Neuronal stem cell (in vitro differentiated cells): ENCODE measurements around the gene ANGPTL2.
A peak's percentile ranks its signal among the peaks of the same experiment; 100 is the strongest.

ENCODE experiments used
- DNase-seq: peaks from one replicate; pipeline ENCODE4 v3.0.0-alpha.2; 2013; ENCODE audit warnings: low spot score
- H2AFZ ChIP-seq: one replicate; pipeline ENCODE4 v1.6.1; 2013; ENCODE audit warnings: mild to moderate bottlenecking, low read length, inconsistent platforms
- H2AK5ac ChIP-seq: 2 replicates; pipeline ENCODE4 v1.6.1; 2013; ENCODE audit warnings: low read depth, mild to moderate bottlenecking, inconsistent platforms, low read length, moderate library complexity, mixed read lengths
- H2BK120ac ChIP-seq: 2 replicates; pipeline ENCODE4 v1.6.1; 2013; ENCODE audit warnings: low read depth, mild to moderate bottlenecking, inconsistent platforms, low read length, moderate library complexity, mixed read lengths
- H2BK12ac ChIP-seq: one replicate; pipeline ENCODE4 v1.6.1; 2013; ENCODE audit warnings: low read length, inconsistent platforms
- H2BK15ac ChIP-seq: 2 replicates; pipeline ENCODE4 v1.6.1; 2013; ENCODE audit warnings: mild to moderate bottlenecking, low read length, inconsistent platforms, mixed read lengths
- H2BK5ac ChIP-seq: one replicate; pipeline ENCODE4 v1.6.1; 2013; ENCODE audit warnings: inconsistent platforms, mild to moderate bottlenecking, low read length, moderate library complexity
- H3K14ac ChIP-seq: one replicate; pipeline ENCODE4 v1.6.1; 2013; ENCODE audit warnings: low read length, inconsistent platforms
- H3K18ac ChIP-seq: 2 replicates; pipeline ENCODE4 v1.6.1; 2013; ENCODE audit warnings: low read length, inconsistent platforms
- H3K23ac ChIP-seq: 2 replicates; pipeline ENCODE4 v1.6.1; 2013; ENCODE audit warnings: low read depth, mild to moderate bottlenecking, mixed read lengths, low read length, inconsistent platforms; ENCODE audit not compliant: poor library complexity
- H3K27ac ChIP-seq: replicated peaks from 3 replicates; pipeline ENCODE4 v1.5.1; 2013; ENCODE audit warnings: low read length, inconsistent platforms
- H3K27me3 ChIP-seq, 3 experiments: 2 replicates each; pipeline ENCODE4 v1.6.1; 2013; ENCODE audit warnings: low read length in 3 of 3, mild to moderate bottlenecking in 2 of 3, inconsistent platforms in 1 of 3, low read depth in 1 of 3, mixed read lengths in 1 of 3, moderate library complexity in 1 of 3; ENCODE audit not compliant: control insufficient read depth in 3 of 3, insufficient read depth in 3 of 3
- H3K36me3 ChIP-seq, 2 donors: replicated peaks in 1 of 2; 2 replicates each; pipeline ENCODE4 v1.6.1; 2013; ENCODE audit warnings: low read length in 2 of 2; ENCODE audit not compliant: control insufficient read depth in 2 of 2, insufficient read depth in 2 of 2
- H3K4ac ChIP-seq: 2 replicates; pipeline ENCODE4 v1.6.1; 2013; ENCODE audit warnings: inconsistent platforms, mild to moderate bottlenecking, low read length, moderate library complexity
- H3K4me1 ChIP-seq, 2 donors: 1 replicate in 1 of 2; 2 replicates in 1 of 2; pipeline ENCODE4 v1.6.1; 2013; ENCODE audit warnings: low read length in 2 of 2, low read depth in 1 of 2; ENCODE audit not compliant: control insufficient read depth in 2 of 2, insufficient read depth in 1 of 2
- H3K4me2 ChIP-seq: one replicate; pipeline ENCODE4 v1.6.1; 2013; ENCODE audit warnings: mild to moderate bottlenecking, low read length, inconsistent platforms; ENCODE audit not compliant: insufficient read depth, poor library complexity, severe bottlenecking
- H3K4me3 ChIP-seq, 2 donors: 2 replicates each; pipeline ENCODE4 v1.5.1; 2013; ENCODE audit warnings: low read length in 2 of 2, mild to moderate bottlenecking in 2 of 2, inconsistent platforms in 1 of 2, moderate library complexity in 1 of 2
- H3K79me1 ChIP-seq: one replicate; pipeline ENCODE4 v1.6.1; 2013; ENCODE audit warnings: low read depth, mild to moderate bottlenecking, inconsistent platforms, low read length, moderate library complexity
- H3K9ac ChIP-seq: one replicate; pipeline ENCODE4 v1.6.1; 2013; ENCODE audit warnings: mild to moderate bottlenecking, low read depth, low read length, inconsistent platforms; ENCODE audit not compliant: poor library complexity
- H3K9me3 ChIP-seq, 2 donors: replicated peaks in 1 of 2; 2 replicates each; pipeline versions ENCODE3 to v1.6.1; 2013; ENCODE audit warnings: low read length in 2 of 2, mild to moderate bottlenecking in 2 of 2, inconsistent platforms in 1 of 2, low read depth in 1 of 2, mixed read lengths in 1 of 2, moderate library complexity in 1 of 2; ENCODE audit not compliant: control insufficient read depth in 2 of 2, insufficient read depth in 1 of 2
- H4K8ac ChIP-seq: one replicate; pipeline ENCODE4 v1.6.1; 2013; ENCODE audit warnings: low read depth, mild to moderate bottlenecking, inconsistent platforms, low read length, moderate library complexity
- H4K91ac ChIP-seq: one replicate; pipeline ENCODE4 v1.6.1; 2013; ENCODE audit warnings: low read length, low read depth, mild to moderate bottlenecking, inconsistent platforms; ENCODE audit not compliant: poor library complexity
- whole genome bisulfite sequencing, 2 donors: extraction: QIAGEN DNeasy Blood & Tissue Kit; methylation state at CpG; one replicate each; pipeline ENCODE4 v1.1.7; 2013; ENCODE audit warnings: missing lambda C conversion rate in 2 of 2, mixed read lengths in 1 of 2; ENCODE audit not compliant: insufficient read length in 2 of 2, insufficient replicate concordance in 1 of 2; ENCODE audit errors: extremely low coverage in 2 of 2; 5-methylcytosine and 5-hydroxymethylcytosine counted together

ANGPTL2 gene

DNA sequence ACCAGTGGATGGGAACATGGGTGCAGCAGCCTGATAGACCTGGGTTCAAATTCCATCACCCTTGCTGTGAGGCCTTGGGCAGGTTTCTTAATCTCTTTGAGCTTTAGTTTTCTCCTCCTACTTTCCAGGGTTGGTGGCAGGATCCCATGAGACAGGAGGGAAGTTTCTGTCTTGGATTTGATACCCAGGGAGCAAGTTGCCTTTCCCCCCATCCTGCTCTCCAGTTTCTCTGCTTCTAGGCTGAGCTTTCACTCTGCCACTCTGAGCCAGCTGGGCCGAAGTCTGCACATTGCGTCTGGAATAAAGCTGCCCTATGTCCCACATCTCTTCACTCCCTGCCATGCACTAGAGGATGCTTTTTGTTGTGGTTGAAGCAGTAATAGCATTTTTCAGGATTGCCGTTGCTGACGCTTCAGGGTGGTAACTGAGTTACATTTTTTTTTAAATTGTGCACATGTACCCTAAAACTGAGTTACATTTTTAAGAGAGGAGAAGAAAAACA, 40.5 kb upstream of the ANGPTL2 start:
- Histone ChIP-seq H3K23ac (no peak overlapping the region), H3K4me2 (no peak overlapping the region), H3K9ac (no peak overlapping the region), H2AK5ac (no peak overlapping the region), H2BK120ac (no peak overlapping the region), H2BK12ac (no peak overlapping the region), H4K8ac (no peak overlapping the region), H2BK5ac (no peak overlapping the region), H2BK15ac (no peak overlapping the region), H2AFZ (no peak overlapping the region), H3K4me3 (no peak overlapping the region), H3K36me3 (no peaks in the 10 kb centered on the region), H4K91ac (no peak overlapping the region), H3K9me3 (no peaks in the 10 kb centered on the region), H3K27ac (no peak overlapping the region), H3K18ac (no peak overlapping the region), H3K79me1 (peaks cover 3% of the 10 kb centered on the region), H3K4me1 (peaks cover 6 to 19% of the 10 kb centered on the region in 2 donors), H3K14ac (no peak overlapping the region), H3K4ac (no peak overlapping the region), H3K27me3 (no peaks in the 10 kb centered on the region)
- no CpG with 5 or more reads among the region's 4 CpGs for WGBS, 2 donors
- DNase-seq = no peak

- Histone ChIP-seq H3K18ac (no peak overlapping the region), H3K4me2 (no peak overlapping the region)
- DNase-seq = no peak
Observed at GRCh38 chr9:127162046-127162863, 39.8 kb upstream of the ANGPTL2 start.

DNA sequence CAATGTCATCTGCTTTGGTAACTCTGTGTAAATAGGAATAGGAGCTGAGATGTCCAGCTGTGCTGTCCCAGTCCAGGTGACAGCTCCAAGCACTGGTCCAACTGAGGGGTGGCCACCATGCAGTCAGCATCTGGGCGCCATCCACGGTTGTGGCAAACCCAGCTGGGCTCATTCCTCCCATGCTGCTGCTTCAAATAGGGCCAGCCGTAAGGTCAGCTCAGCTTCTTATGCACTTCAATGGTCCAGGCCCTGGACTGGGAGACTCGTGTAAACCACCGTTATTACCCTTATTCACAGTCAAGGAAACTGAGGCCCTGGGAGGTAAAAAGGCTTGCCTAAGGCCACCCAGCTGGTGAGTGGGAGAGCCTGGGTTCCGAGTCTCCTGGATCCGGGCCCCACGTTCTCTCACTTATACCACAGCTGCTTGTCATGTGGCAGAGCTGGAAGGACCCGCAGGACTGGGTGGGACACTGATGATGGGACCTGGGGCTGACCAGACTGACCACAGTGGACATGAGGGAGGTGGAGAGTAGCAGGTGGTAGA, 38.7 kb upstream of the ANGPTL2 start:
- Histone ChIP-seq H2BK120ac (no peak overlapping the region), H4K8ac (no peak overlapping the region), H3K27ac (no peak overlapping the region), H2BK12ac (peak overlapping the region; percentile 63), H3K4me3 (no peak overlapping the region), H3K79me1 (peaks cover 3% of the 10 kb centered on the region), H3K36me3 (no peaks in the 10 kb centered on the region), H3K9ac (no peak overlapping the region), H2BK5ac (peak overlapping the region; percentile 39), H3K4ac (no peak overlapping the region), H3K14ac (peak overlapping the region; percentile 14), H2AK5ac (no peak overlapping the region), H4K91ac (peak overlapping the region; percentile 64), H3K4me1 (peaks cover 6 to 19% of the 10 kb centered on the region in 2 donors), H3K27me3 (no peaks in the 10 kb centered on the region), H2AFZ (no peak overlapping the region), H3K23ac (peak overlapping the region; percentile 55), H2BK15ac (no peak overlapping the region), H3K18ac (peak overlapping the region; percentile 28), H3K9me3 (no peaks in the 10 kb centered on the region), H3K4me2 (no peak overlapping the region)
- WGBS, 2 donors = no CpG with 5 or more reads among the region's 9 CpGs
- DNase-seq = no peak

More at GRCh38 chr9:127162046-127162863, 39.8 kb upstream of the ANGPTL2 start:
- Histone ChIP-seq H4K8ac (no peak overlapping the region), H3K4ac (no peak overlapping the region), H3K27ac (no peak overlapping the region), H3K9ac (no peak overlapping the region), H3K23ac (no peak overlapping the region), H2BK12ac (no peak overlapping the region), H2AFZ (no peak overlapping the region), H2BK120ac (no peak overlapping the region), H3K79me1 (peaks cover 3% of the 10 kb centered on the region), H2BK15ac (no peak overlapping the region), H3K27me3 (no peaks in the 10 kb centered on the region), H3K9me3 (no peaks in the 10 kb centered on the region), H4K91ac (no peak overlapping the region), H3K4me3 (no peak overlapping the region), H2BK5ac (no peak overlapping the region), H2AK5ac (no peak overlapping the region), H3K4me1 (peaks cover 6 to 19% of the 10 kb centered on the region in 2 donors), H3K36me3 (no peaks in the 10 kb centered on the region), H3K14ac (no peak overlapping the region)
- no CpG with 5 or more reads among the region's 9 CpGs for WGBS, 2 donors

GRCh38 chr9:127159949-127160610, 37.6 kb upstream of the ANGPTL2 start:
- Histone ChIP-seq H2BK5ac (no peak overlapping the region), H4K91ac (peak overlapping the region; percentile 56), H3K4me3 (no peak overlapping the region), H3K18ac (no peak overlapping the region), H3K27me3 (no peaks in the 10 kb centered on the region), H3K4me2 (no peak overlapping the region), H2BK12ac (no peak overlapping the region), H3K4me1 (peaks cover 5 to 18% of the 10 kb centered on the region in 2 donors), H2AK5ac (peak overlapping the region; percentile 73), H3K4ac (no peak overlapping the region), H3K79me1 (peaks cover 3% of the 10 kb centered on the region), H3K14ac (no peak overlapping the region), H3K9ac (no peak overlapping the region), H3K36me3 (no peaks in the 10 kb centered on the region), H3K9me3 (no peaks in the 10 kb centered on the region), H3K23ac (no peak overlapping the region), H4K8ac (no peak overlapping the region), H2BK120ac (no peak overlapping the region), H2BK15ac (no peak overlapping the region), H2AFZ (peak overlapping the region; percentile 74), H3K27ac (no peak overlapping the region)
- no CpG with 5 or more reads among the region's 10 CpGs for WGBS, 2 donors
- no peak for DNase-seq
